ENCODE data around the gene POLR3GL. TPM values are rescaled to one million over a fixed set of nuclear protein-coding genes. Genes with fewer than 3 reads are reported as not detected.

The POLR3GL gene
- polyA plus RNA-seq, 1 donor (not counting 4 experiments of a cell fraction or from before 2014, with no cell fraction given), result 14.0 TPM

DNA sequence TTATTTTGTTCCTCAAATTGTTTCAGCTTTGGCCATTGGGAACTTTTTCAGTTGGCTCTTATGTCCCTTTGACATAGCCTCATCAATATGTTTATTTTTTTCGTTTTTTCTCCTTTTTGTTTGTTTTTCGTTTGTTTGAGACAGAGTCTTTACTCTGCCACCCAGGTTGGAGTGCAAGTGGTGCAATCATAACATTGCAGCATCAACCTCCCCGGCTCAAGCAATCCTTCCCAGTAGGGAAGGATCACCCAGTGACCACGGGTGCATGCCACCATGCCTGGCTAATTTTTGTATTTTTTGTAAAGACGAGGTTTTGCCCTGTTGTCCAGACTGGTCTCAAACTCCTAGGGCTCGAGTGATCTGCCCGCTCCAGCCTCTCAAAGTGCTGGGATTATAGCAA lies 8.1 kb downstream of the POLR3GL start:
- no peak overlapping the region for H2AFZ ChIP-seq (ENCODE audit: control insufficient read depth, low read length)
- H3K79me2 ChIP-seq (ENCODE audit: control insufficient read depth, insufficient read depth, low read length), result no peaks in the 10 kb centered on the region
- no peak overlapping the region for H3K4me2 ChIP-seq (ENCODE audit: control insufficient read depth, extremely low read depth, insufficient read depth, low read depth, low read length)
- H3K9ac ChIP-seq (ENCODE audit: control insufficient read depth, extremely low read depth, insufficient read depth, low read length), result no peak overlapping the region
- H3K36me3 ChIP-seq (ENCODE audit: control insufficient read depth in 2 of 2, extremely low read depth in 1 of 2, insufficient read depth in 2 of 2, low read length in 2 of 2), result no peaks in the 10 kb centered on the region
- TF ChIP-seq EZH2 (IDR thresholded peaks at IDR 0.05; ENCODE audit: low read length) (no peak), CTCF (optimal IDR thresholded peaks at IDR 0.05 in 1 of 3, IDR thresholded peaks at IDR 0.05 in 1 of 3, conservative IDR thresholded peaks at IDR 0.05 in 1 of 3; ENCODE audit: extremely low read depth in 1 of 3, insufficient read depth in 2 of 3, low read length in 3 of 3) (no peak)
- no peaks in the 10 kb centered on the region for H3K27me3 ChIP-seq (ENCODE audit: control insufficient read depth, extremely low read depth, insufficient read depth, low read length)
- no peak overlapping the region for H3K27ac ChIP-seq (ENCODE audit: control insufficient read depth, insufficient read depth, low read length)
- FAIRE-seq, result no peak
- dilution Hi-C loops (cut with MboI; ENCODE audit: extremely low pct_ligation_motif_present, low sequenced_read_pairs), result no loop called here
- H3K4me3 ChIP-seq (ENCODE audit: control insufficient read depth in 2 of 3, extremely low read depth in 1 of 3, insufficient read depth in 2 of 3, low read depth in 1 of 3, low read length in 3 of 3), result no peak overlapping the region
- DNase-seq (ENCODE audit: low read depth, low spot score), result no peak
- H4K20me1 ChIP-seq (ENCODE audit: control insufficient read depth, extremely low read depth, insufficient read depth, low read length), result no peaks in the 10 kb centered on the region
- H3K9me1 ChIP-seq (ENCODE audit: control insufficient read depth, extremely low read depth, insufficient read depth, low read length), result no peaks in the 10 kb centered on the region
- peaks cover 3% of the 10 kb centered on the region for H3K4me1 ChIP-seq (ENCODE audit: control insufficient read depth, extremely low read depth, insufficient read depth, low read length)
- H3K9me3 ChIP-seq (ENCODE audit: control insufficient read depth, low read depth, low read length), result no peaks in the 10 kb centered on the region

DNA sequence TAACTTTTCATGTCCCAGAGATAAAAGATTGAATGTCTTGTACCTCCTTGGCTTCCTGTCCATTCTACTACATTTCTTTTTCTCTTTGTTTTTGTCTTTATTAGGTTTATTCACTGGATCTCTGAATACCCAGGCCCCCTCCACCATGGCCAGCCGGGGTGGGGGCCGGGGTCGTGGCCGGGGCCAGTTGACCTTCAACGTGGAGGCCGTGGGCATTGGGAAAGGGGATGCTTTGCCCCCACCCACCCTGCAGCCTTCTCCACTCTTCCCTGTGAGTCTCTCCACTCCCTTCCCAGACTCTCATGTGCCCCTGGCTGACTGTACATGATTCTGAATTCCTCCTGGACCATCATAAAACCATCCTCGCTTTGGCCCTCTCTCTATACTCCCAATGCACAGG lies 10.2 kb downstream of the POLR3GL start:
- Histone ChIP-seq H3K27me3 (ENCODE audit: control insufficient read depth, extremely low read depth, insufficient read depth, low read length) (no peaks in the 10 kb centered on the region), H3K27ac (ENCODE audit: control insufficient read depth, insufficient read depth, low read length) (no peak overlapping the region), H3K9ac (ENCODE audit: control insufficient read depth, extremely low read depth, insufficient read depth, low read length) (no peak overlapping the region), H3K36me3 (ENCODE audit: control insufficient read depth in 2 of 2, extremely low read depth in 1 of 2, insufficient read depth in 2 of 2, low read length in 2 of 2) (no peaks in the 10 kb centered on the region), H3K4me3 (ENCODE audit: control insufficient read depth in 2 of 3, extremely low read depth in 1 of 3, insufficient read depth in 2 of 3, low read depth in 1 of 3, low read length in 3 of 3) (no peak overlapping the region), H3K9me1 (ENCODE audit: control insufficient read depth, extremely low read depth, insufficient read depth, low read length) (no peaks in the 10 kb centered on the region), H3K4me2 (ENCODE audit: control insufficient read depth, extremely low read depth, insufficient read depth, low read depth, low read length) (no peak overlapping the region), H2AFZ (ENCODE audit: control insufficient read depth, low read length) (no peak overlapping the region), H3K79me2 (ENCODE audit: control insufficient read depth, insufficient read depth, low read length) (no peaks in the 10 kb centered on the region), H4K20me1 (ENCODE audit: control insufficient read depth, extremely low read depth, insufficient read depth, low read length) (no peaks in the 10 kb centered on the region), H3K4me1 (ENCODE audit: control insufficient read depth, extremely low read depth, insufficient read depth, low read length) (peaks cover 24% of the 10 kb centered on the region), H3K9me3 (ENCODE audit: control insufficient read depth, low read depth, low read length) (no peaks in the 10 kb centered on the region)
- no peak for TF ChIP-seq CTCF (optimal IDR thresholded peaks at IDR 0.05 in 1 of 3, IDR thresholded peaks at IDR 0.05 in 1 of 3, conservative IDR thresholded peaks at IDR 0.05 in 1 of 3; ENCODE audit: extremely low read depth in 1 of 3, insufficient read depth in 2 of 3, low read length in 3 of 3)
- TF ChIP-seq EZH2 (IDR thresholded peaks at IDR 0.05; ENCODE audit: low read length), result no peak
- dilution Hi-C loops (cut with MboI; ENCODE audit: extremely low pct_ligation_motif_present, low sequenced_read_pairs), result no loop called here
- no peak for DNase-seq (ENCODE audit: low read depth, low spot score)
- FAIRE-seq, result no peak
